ENCODE data around the gene POLE. TPM values are rescaled to one million over a fixed set of nuclear protein-coding genes. Genes with fewer than 3 reads are reported as not detected.
A peak's percentile ranks its signal among the peaks of the same experiment; 100 is the strongest.

POLE gene, protein sequence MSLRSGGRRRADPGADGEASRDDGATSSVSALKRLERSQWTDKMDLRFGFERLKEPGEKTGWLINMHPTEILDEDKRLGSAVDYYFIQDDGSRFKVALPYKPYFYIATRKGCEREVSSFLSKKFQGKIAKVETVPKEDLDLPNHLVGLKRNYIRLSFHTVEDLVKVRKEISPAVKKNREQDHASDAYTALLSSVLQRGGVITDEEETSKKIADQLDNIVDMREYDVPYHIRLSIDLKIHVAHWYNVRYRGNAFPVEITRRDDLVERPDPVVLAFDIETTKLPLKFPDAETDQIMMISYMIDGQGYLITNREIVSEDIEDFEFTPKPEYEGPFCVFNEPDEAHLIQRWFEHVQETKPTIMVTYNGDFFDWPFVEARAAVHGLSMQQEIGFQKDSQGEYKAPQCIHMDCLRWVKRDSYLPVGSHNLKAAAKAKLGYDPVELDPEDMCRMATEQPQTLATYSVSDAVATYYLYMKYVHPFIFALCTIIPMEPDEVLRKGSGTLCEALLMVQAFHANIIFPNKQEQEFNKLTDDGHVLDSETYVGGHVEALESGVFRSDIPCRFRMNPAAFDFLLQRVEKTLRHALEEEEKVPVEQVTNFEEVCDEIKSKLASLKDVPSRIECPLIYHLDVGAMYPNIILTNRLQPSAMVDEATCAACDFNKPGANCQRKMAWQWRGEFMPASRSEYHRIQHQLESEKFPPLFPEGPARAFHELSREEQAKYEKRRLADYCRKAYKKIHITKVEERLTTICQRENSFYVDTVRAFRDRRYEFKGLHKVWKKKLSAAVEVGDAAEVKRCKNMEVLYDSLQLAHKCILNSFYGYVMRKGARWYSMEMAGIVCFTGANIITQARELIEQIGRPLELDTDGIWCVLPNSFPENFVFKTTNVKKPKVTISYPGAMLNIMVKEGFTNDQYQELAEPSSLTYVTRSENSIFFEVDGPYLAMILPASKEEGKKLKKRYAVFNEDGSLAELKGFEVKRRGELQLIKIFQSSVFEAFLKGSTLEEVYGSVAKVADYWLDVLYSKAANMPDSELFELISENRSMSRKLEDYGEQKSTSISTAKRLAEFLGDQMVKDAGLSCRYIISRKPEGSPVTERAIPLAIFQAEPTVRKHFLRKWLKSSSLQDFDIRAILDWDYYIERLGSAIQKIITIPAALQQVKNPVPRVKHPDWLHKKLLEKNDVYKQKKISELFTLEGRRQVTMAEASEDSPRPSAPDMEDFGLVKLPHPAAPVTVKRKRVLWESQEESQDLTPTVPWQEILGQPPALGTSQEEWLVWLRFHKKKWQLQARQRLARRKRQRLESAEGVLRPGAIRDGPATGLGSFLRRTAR (N-terminal part only)
- total RNA-seq (2014; rRNA removed; shearing (Covaris generic)): 54.0 and 55.1 TPM in 2 replicates

DNA sequence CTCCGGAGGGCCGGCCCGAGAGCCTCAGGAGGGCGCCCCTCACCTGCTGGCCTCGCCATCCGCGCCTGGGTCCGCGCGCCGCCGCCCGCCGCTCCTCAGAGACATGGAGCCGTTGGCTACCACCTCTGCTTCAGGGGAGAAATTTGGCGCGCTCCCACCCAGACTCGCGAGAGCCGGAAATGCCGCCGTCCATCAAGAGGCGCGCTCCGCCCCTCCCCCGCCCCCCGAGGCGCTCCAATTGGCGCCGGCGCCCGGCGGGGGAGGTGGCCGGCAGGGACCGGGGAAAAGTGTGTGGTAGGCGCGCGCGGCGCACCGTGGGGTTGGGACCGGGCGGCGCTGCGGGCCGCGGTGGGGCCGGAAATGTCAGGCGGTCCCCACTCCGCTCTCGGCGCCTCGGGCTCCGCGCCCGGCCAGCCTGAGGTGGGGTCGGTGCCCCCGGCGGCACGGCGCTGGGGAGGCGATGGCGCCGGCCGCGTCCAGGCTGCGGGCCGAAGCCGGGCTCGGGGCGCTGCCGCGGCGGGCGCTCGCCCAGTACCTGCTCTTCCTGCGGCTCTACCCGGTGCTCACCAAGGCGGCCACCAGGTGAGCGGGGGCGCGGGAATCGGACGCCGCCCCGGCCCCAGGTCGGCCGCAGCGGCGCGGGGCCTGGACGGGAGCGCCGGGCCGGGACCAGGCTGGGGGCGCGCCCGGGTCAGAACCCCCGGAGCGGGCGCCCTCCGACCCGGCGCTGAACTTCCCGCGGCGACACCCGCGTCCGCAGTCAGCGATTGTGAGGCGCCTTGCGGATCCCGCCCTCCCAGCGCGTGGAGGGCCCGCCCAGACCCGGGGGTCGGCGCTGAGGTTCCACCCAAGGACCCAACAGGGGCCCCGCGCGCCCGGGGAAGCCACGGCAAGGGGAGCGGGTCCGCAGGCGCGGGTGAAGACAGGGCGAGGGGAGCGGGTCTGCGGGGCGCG lies at the start of gene POLE, which contains the start of gene PXMP2:
Gene POLE (minus strand): TSS at position 132 of the 954 bp plus-strand sequence. CDS start 27 bp downstream, at position 105.
Gene PXMP2 (plus strand): TSS at position 377 of the 954 bp plus-strand sequence. CDS start 84 bp downstream, at position 461.
- DNase-seq: peak; percentile 100
- peak within 1 kb of the TSS; percentile 66 for H3K4me3 ChIP-seq (ENCODE audit: insufficient read depth, low read depth, low read length)
- H3K27me3 ChIP-seq (ENCODE audit: control insufficient read depth, insufficient read depth, low read length): peaks cover 6% of the 10 kb centered on the region
- peaks cover 3% of the 10 kb centered on the region for H3K36me3 ChIP-seq (replicated peaks; ENCODE audit: control insufficient read depth, insufficient read depth, low read length)

DNA sequence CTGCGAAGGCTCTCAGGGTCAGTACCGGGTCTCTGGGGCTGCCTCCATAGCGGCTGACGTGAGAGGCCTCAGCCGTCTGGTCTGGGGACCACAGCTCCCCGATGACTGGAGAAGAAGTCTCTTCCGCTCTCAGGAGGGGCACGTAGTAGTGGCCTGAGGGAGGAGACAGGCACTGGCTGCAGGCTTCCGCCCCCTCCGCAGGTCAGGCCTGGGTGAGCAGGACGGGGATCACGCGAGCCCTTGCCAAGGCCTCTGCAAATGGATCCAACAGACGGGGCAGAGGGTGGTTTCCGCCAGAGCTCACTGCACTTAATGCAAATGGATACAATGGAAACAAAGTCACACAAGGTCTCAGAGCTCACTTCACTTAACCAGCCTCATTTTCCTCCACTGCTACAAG lies 49.8 kb upstream of the POLE start:
- Histone ChIP-seq H3K27me3 (ENCODE audit: control insufficient read depth, insufficient read depth, low read length) (no peaks in the 10 kb centered on the region), H3K4me3 (ENCODE audit: insufficient read depth, low read depth, low read length) (no peak overlapping the region), H3K36me3 (replicated peaks; ENCODE audit: control insufficient read depth, insufficient read depth, low read length) (peaks cover 64% of the 10 kb centered on the region)
- DNase-seq: no peak

DNA sequence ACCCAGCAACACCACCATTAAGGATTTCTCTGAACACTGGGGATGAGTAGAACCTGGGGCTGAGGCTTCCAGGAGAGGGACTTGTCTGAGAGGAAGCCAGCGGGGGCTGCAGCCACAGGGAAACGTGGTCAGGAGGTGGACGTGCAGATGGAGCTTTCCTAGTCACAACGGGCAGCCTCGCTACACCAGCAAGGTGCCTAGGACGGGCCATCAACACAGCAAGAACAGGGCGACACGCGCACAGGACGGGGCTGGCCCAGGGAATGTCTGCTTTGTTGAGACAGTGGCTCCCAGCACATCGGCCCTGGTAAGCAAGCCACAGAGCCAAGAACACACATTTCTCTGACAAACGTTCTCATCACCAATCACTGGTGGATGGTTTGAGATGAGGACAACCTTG lies 49.2 kb upstream of the POLE start:
- Histone ChIP-seq H3K27me3 (ENCODE audit: control insufficient read depth, insufficient read depth, low read length) (no peaks in the 10 kb centered on the region), H3K36me3 (replicated peaks; ENCODE audit: control insufficient read depth, insufficient read depth, low read length) (peaks cover 64% of the 10 kb centered on the region), H3K4me3 (ENCODE audit: insufficient read depth, low read depth, low read length) (no peak overlapping the region)
- no peak for DNase-seq

DNA sequence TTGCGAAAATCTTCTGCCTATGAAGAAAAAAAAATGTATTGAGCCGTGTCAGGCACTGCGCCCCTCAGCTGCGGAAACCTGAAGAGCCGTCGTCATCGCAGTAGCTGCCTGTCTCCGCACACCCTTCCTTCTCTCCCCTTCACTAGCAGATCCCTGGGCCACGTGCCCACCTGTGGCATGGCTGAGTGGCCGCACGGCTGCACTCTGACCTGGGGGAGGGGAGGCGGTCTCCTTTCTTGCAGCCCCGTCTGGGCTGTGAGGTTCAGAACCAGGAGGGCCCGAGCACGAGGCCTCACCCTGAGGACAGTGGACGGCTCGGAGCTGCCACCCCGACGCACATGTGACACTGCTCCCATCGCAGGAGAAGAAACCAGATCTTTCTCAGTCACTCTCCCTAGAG lies 48.4 kb upstream of the POLE start:
- no peaks in the 10 kb centered on the region for H3K27me3 ChIP-seq (ENCODE audit: control insufficient read depth, insufficient read depth, low read length)

DNA sequence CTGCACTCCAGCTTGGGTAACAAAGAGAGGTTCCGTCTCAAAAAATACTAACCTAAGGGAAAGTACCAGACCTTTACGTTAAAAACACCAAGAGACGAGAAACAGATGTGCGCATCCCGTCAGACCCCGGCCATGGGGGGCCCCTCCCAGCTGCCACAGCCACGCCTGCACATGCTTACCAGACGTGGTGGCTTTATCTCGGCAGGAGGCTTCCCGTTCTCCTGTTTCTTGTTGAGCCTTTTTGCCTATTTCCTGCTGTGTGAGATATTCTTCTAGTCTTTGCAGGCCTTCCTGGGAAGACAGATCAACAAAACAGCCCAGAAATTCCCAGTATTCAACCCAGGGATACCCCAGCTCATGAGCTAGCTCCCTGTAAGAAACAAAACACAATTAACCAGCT lies 47.1 kb upstream of the POLE start:
- no peak for DNase-seq
- Histone ChIP-seq H3K27me3 (ENCODE audit: control insufficient read depth, insufficient read depth, low read length) (no peaks in the 10 kb centered on the region), H3K4me3 (ENCODE audit: insufficient read depth, low read depth, low read length) (no peak overlapping the region), H3K36me3 (replicated peaks; ENCODE audit: control insufficient read depth, insufficient read depth, low read length) (peaks cover 48% of the 10 kb centered on the region)

More for the DNA sequence above, 48.4 kb upstream of the POLE start:
- Histone ChIP-seq H3K4me3 (ENCODE audit: insufficient read depth, low read depth, low read length) (no peak overlapping the region), H3K36me3 (replicated peaks; ENCODE audit: control insufficient read depth, insufficient read depth, low read length) (peaks cover 60% of the 10 kb centered on the region)
- peak; percentile 47 for DNase-seq

DNA sequence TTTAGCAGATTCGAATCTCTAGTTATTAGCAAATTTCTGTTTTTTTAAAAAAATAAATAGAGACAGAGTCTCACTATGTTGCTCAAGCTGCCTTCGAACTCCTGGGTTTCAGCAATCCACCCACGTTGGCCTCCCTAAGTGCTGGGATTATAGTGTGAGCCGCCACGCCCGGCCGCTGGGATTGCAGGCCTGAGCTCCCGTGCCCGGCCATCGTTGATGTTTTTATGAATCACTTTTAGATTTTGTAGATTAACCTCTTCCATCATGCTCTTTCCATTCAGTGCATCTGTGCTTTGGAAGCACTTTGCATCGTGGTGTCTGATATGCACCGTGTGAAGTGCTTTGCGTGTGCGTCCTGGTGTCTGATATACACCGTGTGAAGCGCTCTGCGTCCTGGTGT lies 44.4 kb upstream of the POLE start:
- Histone ChIP-seq H3K4me3 (ENCODE audit: insufficient read depth, low read depth, low read length) (no peak overlapping the region), H3K36me3 (replicated peaks; ENCODE audit: control insufficient read depth, insufficient read depth, low read length) (peaks cover 53% of the 10 kb centered on the region), H3K27me3 (ENCODE audit: control insufficient read depth, insufficient read depth, low read length) (no peaks in the 10 kb centered on the region)
- no peak for DNase-seq

DNA sequence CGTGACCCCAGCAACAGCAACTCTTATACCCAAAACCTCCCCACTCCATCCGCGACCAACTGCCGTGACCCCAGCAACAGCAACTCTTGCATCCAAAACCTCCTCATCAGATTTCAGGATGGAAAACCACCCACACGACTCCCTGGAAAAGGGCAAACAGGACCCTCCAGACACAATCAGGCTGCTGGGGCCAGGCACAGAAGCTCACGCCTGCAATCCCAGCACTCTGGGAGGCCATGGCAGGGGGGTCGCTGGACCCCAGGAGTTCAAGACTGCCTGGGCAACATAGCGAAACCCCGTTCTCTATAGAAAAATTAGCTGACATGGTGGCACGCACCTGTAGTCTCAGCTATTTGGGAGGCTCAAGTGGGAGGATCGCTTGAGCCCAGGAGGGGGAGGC lies 43.2 kb upstream of the POLE start:
- H3K27me3 ChIP-seq (ENCODE audit: control insufficient read depth, insufficient read depth, low read length): no peaks in the 10 kb centered on the region
- peak; percentile 22 for DNase-seq
- peaks cover 51% of the 10 kb centered on the region for H3K36me3 ChIP-seq (replicated peaks; ENCODE audit: control insufficient read depth, insufficient read depth, low read length)
- no peak overlapping the region for H3K4me3 ChIP-seq (ENCODE audit: insufficient read depth, low read depth, low read length)

DNA sequence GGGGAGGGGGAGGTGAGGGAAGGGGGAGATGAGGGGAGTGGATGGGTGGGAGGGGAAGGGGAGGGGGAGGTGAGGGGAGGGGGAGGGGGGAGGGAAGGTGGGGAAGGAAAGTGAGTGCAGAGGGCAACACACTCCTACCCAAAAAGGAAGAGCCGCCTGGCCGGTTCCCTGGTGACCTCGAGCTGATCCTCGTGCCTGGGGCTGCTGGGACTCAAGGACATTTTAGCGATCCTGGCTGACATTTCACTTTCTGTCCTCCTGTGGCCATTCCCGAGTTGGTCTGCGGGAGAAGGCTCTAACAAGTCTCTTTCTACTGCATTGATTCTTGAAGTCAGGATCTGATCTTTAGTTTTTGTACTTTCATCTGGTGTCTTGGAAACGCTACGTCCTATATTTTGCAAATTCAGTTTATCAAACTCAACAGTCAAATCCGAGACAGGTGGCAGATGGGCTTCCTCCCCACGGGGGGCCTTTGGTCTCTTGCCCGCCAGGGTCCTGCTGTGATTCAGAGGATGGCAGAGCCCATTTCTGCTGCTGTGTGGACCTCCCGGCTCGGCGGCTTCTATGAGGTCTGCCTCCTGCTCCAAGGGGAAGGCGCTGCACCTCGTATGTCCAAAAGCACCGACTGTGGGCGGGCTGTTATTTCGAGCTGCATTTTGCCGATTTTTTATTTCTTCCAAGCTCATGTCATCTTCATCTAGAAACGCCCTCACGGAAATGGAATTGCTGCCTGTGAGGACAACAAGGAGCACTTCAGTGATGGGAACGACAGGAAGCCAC lies 42.6 kb upstream of the POLE start:
- no peaks in the 10 kb centered on the region for H3K27me3 ChIP-seq (ENCODE audit: control insufficient read depth, insufficient read depth, low read length)
- peaks cover 45% of the 10 kb centered on the region for H3K36me3 ChIP-seq (replicated peaks; ENCODE audit: control insufficient read depth, insufficient read depth, low read length)
- no peak overlapping the region for H3K4me3 ChIP-seq (ENCODE audit: insufficient read depth, low read depth, low read length)

DNA sequence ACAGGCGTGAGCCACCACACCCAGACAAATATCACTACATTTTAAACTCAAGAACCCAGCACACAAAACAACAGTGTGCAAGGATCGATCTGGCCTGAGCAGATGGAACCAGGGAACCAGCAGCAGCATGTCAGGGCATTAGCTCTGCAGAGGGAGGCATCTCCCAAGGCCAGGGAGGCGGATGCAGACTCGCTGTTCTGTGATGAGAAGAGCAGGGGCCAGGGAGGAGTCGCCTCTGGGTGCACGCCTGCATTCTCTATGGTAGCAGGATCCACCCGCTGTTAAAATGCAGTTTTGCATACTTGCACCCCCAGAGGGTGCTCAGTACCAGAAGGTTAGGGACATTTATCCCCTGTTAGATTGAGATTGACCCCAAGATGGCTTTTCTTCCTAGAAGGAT lies 41.4 kb upstream of the POLE start:
- Histone ChIP-seq H3K27me3 (ENCODE audit: control insufficient read depth, insufficient read depth, low read length) (no peaks in the 10 kb centered on the region), H3K4me3 (ENCODE audit: insufficient read depth, low read depth, low read length) (no peak overlapping the region), H3K36me3 (replicated peaks; ENCODE audit: control insufficient read depth, insufficient read depth, low read length) (peaks cover 43% of the 10 kb centered on the region)
- no peak for DNase-seq

More for the DNA sequence above, 42.6 kb upstream of the POLE start:
- peak; percentile 60 for DNase-seq

DNA sequence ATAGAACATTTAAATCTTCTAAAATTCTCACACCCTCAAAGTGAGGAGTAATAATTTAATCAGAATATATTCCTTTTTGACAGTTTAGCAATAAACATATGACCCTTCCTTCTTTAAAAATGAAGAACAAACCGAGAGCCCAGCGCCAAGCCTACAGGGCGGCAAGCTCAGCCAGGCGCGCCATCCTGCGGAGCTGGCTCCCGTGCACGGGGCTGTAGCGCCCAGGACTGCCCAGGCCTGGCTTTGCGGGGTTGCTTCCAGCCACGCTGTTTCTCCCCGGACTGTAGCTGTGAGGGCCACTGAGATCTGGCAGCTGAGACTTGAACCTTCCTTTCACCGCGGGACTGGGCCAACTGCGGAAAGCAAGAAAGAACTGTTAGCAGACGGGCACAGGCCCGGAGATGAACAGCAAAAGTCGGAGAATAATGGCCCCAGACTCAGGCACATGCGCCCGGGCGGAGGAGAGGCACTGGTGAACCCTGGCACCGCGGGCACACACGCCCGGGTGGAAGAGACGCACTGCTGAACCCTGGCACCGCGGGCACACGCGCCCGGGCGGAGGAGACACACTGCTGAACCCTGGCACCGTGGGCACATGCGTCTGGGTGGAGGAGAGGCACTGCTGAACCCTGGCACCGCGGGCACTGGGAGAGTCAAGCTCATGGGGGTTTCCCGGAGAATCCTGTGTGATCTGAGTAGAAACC lies 40.1 kb upstream of the POLE start:
- no peaks in the 10 kb centered on the region for H3K27me3 ChIP-seq (ENCODE audit: control insufficient read depth, insufficient read depth, low read length)
- no peak for DNase-seq
- peaks cover 37% of the 10 kb centered on the region for H3K36me3 ChIP-seq (replicated peaks; ENCODE audit: control insufficient read depth, insufficient read depth, low read length)
- H3K4me3 ChIP-seq (ENCODE audit: insufficient read depth, low read depth, low read length): no peak overlapping the region

DNA sequence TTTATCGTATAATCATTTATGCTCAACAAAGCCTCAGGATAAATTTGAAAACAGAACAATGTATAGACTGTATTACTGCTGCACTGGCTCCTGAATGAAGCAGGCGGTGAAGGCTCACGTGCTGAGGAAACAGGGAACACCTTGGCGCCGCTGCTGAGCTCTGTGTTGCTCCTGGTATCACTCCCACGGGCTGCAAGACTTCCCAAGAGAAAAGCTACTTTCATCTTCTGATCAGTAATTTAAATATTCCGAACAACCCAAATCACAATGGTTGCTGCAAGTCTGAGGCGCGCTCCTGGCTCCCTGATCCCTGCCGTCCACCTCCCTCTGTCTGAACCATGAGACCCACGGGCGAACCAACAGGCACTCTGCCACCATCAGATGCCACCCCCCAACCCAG lies 39.2 kb upstream of the POLE start:
- H3K4me3 ChIP-seq (ENCODE audit: insufficient read depth, low read depth, low read length): no peak overlapping the region
- peaks cover 32% of the 10 kb centered on the region for H3K36me3 ChIP-seq (replicated peaks; ENCODE audit: control insufficient read depth, insufficient read depth, low read length)
- DNase-seq: no peak
- H3K27me3 ChIP-seq (ENCODE audit: control insufficient read depth, insufficient read depth, low read length): no peaks in the 10 kb centered on the region

DNA sequence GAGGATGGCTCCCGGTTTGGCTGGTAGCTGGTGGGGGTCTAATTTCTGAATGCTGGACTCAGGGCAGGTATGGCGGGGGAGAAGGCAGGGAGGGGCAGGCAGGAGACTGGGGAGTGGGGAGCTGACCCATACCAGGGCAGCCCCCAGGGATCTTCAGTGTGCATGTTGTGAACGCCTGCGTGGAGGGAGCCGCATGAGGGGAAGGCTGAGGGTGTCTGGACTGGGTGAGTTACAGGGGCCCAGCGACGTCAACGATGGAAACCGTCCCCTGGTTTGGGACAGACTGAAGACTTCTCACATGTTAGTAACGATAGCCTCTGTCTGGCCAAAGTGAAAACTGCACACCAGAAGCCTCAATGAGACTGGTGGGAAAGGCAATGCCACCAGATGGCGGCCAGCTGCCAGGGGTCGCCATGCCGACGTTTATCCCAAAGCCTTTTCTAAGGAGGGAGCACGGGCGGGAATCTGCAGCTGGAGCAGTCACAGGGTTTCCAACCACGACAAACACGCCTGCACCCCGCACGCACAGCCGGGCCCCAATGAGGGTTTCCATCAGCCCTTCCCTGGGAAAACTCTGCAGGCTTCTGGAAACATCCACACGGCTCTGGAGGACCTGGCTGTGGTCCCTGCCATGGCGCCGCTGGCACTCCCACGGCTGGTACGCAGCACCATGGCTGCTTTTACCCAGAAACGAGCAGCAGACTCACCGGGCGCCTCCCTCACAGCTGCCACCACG lies 37.5 kb upstream of the POLE start:
- H3K36me3 ChIP-seq (replicated peaks; ENCODE audit: control insufficient read depth, insufficient read depth, low read length): peaks cover 36% of the 10 kb centered on the region
- DNase-seq: peak; percentile 62

More for the DNA sequence above, 37.5 kb upstream of the POLE start:
- Histone ChIP-seq H3K27me3 (ENCODE audit: control insufficient read depth, insufficient read depth, low read length) (no peaks in the 10 kb centered on the region), H3K4me3 (ENCODE audit: insufficient read depth, low read depth, low read length) (no peak overlapping the region)
